Activated CD8-positive, alpha-beta memory T cell treated with anti-CD3 and anti-CD28 coated beads for 48 hours (primary cell): ENCODE data around the gene NEDD4L.
"Not testable (repeated sequence)": the region's sequence is repeated elsewhere in the genome, so short reads cannot be mapped to it uniquely, and the experiment has no call there.

Experiments
- DNase-seq, 3 experiments: peaks; one replicate each; pipeline ENCODE4 v3.0.0-alpha.2; 2020; ENCODE audit warnings: low read depth in 2 of 3, low spot score in 2 of 3

NEDD4L gene

GRCh38 chr18:58363767-58364540, 319.9 kb downstream of the NEDD4L start:
- DNase-seq: no peak

- DNase-seq: no peak
These were observed 321.0 kb downstream of the NEDD4L start for GRCh38 chr18:58364876-58365528.

GRCh38 chr18:58367425-58368140, 323.6 kb downstream of the NEDD4L start:
- DNase-seq: no peak

- DNase-seq: no peak
These were observed 325.6 kb downstream of the NEDD4L start for GRCh38 chr18:58369616-58370015.

GRCh38 chr18:58370038-58370580, 326.1 kb downstream of the NEDD4L start:
- no peak for DNase-seq

GRCh38 chr18:58370612-58371011, 326.6 kb downstream of the NEDD4L start:
- no peak for DNase-seq

GRCh38 chr18:58373481-58373880, 329.5 kb downstream of the NEDD4L start:
- DNase-seq: no peak

- DNase-seq: no peak
These were observed 331.0 kb downstream of the NEDD4L start for GRCh38 chr18:58375051-58375450.

GRCh38 chr18:58378411-58379379, 334.7 kb downstream of the NEDD4L start:
- no peak for DNase-seq

GRCh38 chr18:58379443-58379842, 335.4 kb downstream of the NEDD4L start:
- no peak for DNase-seq

- DNase-seq: not testable (repeated sequence)
These were observed 336.1 kb downstream of the NEDD4L start for GRCh38 chr18:58380113-58380512.

GRCh38 chr18:58381676-58382411, 337.8 kb downstream of the NEDD4L start:
- no peak for DNase-seq

- no peak for DNase-seq
These were observed 338.4 kb downstream of the NEDD4L start for GRCh38 chr18:58382446-58382845.

GRCh38 chr18:58385472-58385871, 341.4 kb downstream of the NEDD4L start:
- DNase-seq: no peak

GRCh38 chr18:58386780-58387179, 342.8 kb downstream of the NEDD4L start:
- no peak for DNase-seq

- no peak for DNase-seq
These were observed 343.7 kb downstream of the NEDD4L start for GRCh38 chr18:58387716-58388115.

GRCh38 chr18:58388736-58389135, 344.7 kb downstream of the NEDD4L start:
- no peak for DNase-seq

- no peak for DNase-seq
These were observed 345.7 kb downstream of the NEDD4L start for GRCh38 chr18:58389745-58390144.

GRCh38 chr18:58390399-58390798, 346.4 kb downstream of the NEDD4L start:
- no peak for DNase-seq
